Lower leg skin (tissue), 3 donors: ENCODE results near the gene PCGF1.

Experiments used
- CTCF ChIP-seq, 3 donors: fragments of 450-650 bp; IDR thresholded peaks; one replicate each; pipeline ENCODE4 v1.5.1; 2016; ENCODE audit warnings: antibody characterized with exemption in 3 of 3, mild to moderate bottlenecking in 3 of 3, moderate library complexity in 2 of 3
- POLR2A ChIP-seq, 2 donors: fragments of 450-650 bp; IDR thresholded peaks; one replicate each; pipeline ENCODE4 v1.6.1; 2016 to 2017; ENCODE audit warnings: antibody characterized with exemption in 2 of 2, mild to moderate bottlenecking in 1 of 2, moderate library complexity in 1 of 2

- TF ChIP-seq CTCF (IDR thresholded peaks at IDR 0.05) (no peak), POLR2A (IDR thresholded peaks at IDR 0.05) (no peak)
Observed at GRCh38 chr2:74531666-74532065, 24.2 kb upstream of the PCGF1 start.
